RWPE1 (cell line): Measurements from ENCODE around the gene CLDN5.

ENCODE experiments used
- CTCF ChIA-PET: fragments of 350-600 bp; sonication (Branson Sonifier 250); formaldehyde crosslinking; extraction: SDS; loops from one replicate; lab custom pipeline; 2021; lab: Yijun Ruan, JAX
- POLR2A ChIA-PET: fragments of 400-600 bp; formaldehyde crosslinking; extraction: SDS; loops from one replicate; lab custom pipeline; 2020; ENCODE audit warnings: antibody characterized with exemption; ENCODE audit not compliant: low non-redundant PET; lab: Yijun Ruan, JAX
- DNase-seq: peaks from one replicate; pipeline ENCODE4 v3.0.0; 2012; ENCODE audit warnings: low spot score
- H3K27ac ChIP-seq: fragments of 450-650 bp; 2 replicates; pipeline ENCODE4 v1.5.1; 2017
- TF ChIP-seq, protein P1 (sequence below): fragments of 450-650 bp; conservative IDR thresholded peaks from 2 replicates; pipeline ENCODE4 v1.5.1; 2017; ENCODE audit warnings: low read depth, mild to moderate bottlenecking

CLDN5 gene

DNA sequence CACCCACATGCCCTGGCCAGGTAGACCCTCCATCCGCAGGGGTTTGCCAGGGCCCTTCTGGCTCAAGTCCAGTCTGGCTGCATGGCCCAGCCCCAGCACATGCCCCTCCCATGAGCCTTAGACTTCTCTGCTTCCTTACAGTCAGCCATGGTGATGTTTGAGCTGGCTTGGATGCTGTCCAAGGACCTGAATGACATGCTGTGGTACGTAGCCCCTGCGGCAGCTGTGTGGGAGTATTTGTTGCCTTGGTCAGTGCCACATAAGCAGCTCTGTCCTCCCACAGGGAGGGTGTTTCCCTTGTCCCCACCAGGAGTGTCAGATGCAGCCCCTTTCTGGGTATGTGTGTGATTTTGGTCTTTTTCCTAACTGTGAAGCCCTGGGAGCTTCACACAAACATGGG is 27.0 kb downstream of the CLDN5 start:
- TF ChIP-seq, protein P1, sequence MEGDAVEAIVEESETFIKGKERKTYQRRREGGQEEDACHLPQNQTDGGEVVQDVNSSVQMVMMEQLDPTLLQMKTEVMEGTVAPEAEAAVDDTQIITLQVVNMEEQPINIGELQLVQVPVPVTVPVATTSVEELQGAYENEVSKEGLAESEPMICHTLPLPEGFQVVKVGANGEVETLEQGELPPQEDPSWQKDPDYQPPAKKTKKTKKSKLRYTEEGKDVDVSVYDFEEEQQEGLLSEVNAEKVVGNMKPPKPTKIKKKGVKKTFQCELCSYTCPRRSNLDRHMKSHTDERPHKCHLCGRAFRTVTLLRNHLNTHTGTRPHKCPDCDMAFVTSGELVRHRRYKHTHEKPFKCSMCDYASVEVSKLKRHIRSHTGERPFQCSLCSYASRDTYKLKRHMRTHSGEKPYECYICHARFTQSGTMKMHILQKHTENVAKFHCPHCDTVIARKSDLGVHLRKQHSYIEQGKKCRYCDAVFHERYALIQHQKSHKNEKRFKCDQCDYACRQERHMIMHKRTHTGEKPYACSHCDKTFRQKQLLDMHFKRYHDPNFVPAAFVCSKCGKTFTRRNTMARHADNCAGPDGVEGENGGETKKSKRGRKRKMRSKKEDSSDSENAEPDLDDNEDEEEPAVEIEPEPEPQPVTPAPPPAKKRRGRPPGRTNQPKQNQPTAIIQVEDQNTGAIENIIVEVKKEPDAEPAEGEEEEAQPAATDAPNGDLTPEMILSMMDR: no peak
- CTCF ChIA-PET: interaction anchor here (0.6 to 1.3 kb wide), 2 partner anchors 19 to 133 kb away, joined by 3 to 4 read pairs; no protein-coding TSS in a partner anchor
- POLR2A ChIA-PET: no interaction called here
- no peak overlapping the region for H3K27ac ChIP-seq
- DNase-seq: no peak

DNA sequence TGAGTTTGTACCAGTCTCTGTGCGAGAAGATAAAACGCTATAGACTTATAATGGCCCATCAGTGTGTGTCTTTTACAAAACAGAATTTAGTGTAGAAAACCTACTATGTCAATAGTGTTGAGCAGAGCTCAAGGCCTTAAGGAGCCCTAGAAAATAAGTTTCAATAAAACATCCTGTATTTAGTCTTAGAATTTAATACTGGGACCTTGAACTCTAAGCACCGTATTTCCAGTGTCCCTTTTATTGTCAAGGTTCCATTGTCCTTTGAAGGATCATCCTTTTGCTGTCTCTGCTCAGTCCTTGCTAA is 27.9 kb downstream of the CLDN5 start:
- ChIA-PET CTCF (interaction anchor here (0.6 to 1.0 kb wide), 3 partner anchors 81 to 349 kb away, joined by 3 to 4 read pairs (median 3); no protein-coding TSS in a partner anchor), POLR2A (no interaction called here)
- no peak for DNase-seq
- TF ChIP-seq, protein P1: no peak
- H3K27ac ChIP-seq: no peak overlapping the region

DNA sequence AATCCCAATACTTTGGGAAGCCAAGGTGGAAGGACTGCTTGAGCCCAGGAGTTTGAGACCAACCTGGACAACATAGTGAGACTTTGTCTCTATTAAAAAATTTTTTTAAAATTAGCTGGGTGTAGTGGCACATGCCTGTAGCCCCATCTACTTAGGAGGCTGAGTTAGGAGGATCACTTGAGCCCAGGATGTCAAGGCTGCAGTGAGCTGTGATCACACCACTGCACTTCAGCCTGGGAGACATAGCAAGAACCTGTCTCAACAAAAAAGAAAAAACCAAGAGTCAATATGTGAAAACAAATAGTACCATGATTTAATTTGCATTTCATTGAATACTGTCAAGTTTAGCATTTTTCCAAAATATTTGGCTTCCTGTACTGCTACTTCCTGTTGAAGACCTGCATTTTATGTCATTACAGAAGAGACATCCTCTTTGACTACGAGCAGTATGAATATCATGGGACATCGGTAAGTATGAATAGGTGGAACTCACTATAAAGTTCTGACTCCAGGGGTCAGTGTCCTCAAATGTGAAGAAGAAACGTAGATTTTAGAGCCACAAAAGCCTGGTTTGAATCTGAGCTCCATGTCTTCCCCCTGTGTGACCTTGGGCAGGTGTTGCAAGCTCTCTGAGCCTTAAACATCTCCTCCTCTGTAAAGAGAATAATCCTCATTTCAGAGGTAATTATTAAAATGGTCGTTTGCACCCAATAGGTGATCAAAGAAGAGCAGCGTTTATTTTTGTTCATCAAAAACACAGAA is 28.5 kb downstream of the CLDN5 start:
- H3K27ac ChIP-seq: no peak overlapping the region
- no peak for DNase-seq
- CTCF ChIA-PET: interaction anchor here (0.6 to 1.0 kb wide), 3 partner anchors 80 to 349 kb away, joined by 3 to 4 read pairs (median 3); no protein-coding TSS in a partner anchor
- POLR2A ChIA-PET: interaction anchor here (0.6 kb wide), 1 partner anchor 1061 kb away, joined by 6 read pairs; no protein-coding TSS in a partner anchor
- TF ChIP-seq, protein P1: no peak

DNA sequence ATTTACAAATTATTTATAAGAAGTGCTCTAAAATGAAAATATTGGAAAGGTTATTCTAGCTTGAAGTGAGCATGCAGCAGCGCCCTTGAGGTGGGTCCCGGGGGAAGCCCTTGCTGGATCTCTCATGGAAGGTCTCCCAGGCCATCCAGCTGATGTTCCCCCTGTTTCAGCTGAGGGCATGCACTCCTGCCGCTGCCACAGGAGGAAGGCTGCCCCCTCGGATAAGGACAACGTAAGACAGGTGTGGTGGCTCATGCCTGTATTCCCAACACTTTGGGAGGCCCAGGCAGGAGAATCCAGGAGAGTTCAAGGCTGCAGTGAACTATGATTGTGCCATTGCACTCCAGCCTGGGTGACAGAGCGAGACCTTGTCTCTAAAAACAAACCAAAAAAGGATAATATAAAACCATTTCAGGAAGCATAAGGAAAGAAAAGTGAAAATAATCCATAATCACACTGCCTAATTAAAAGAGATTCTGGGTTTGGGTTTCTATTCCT is 29.5 kb downstream of the CLDN5 start:
- POLR2A ChIA-PET: no interaction called here
- no peak overlapping the region for H3K27ac ChIP-seq
- TF ChIP-seq, protein P1: no peak
- CTCF ChIA-PET: interaction anchor here (0.6 kb wide), 1 partner anchor 11 kb away, joined by 3 read pairs; no protein-coding TSS in a partner anchor
- DNase-seq: no peak

DNA sequence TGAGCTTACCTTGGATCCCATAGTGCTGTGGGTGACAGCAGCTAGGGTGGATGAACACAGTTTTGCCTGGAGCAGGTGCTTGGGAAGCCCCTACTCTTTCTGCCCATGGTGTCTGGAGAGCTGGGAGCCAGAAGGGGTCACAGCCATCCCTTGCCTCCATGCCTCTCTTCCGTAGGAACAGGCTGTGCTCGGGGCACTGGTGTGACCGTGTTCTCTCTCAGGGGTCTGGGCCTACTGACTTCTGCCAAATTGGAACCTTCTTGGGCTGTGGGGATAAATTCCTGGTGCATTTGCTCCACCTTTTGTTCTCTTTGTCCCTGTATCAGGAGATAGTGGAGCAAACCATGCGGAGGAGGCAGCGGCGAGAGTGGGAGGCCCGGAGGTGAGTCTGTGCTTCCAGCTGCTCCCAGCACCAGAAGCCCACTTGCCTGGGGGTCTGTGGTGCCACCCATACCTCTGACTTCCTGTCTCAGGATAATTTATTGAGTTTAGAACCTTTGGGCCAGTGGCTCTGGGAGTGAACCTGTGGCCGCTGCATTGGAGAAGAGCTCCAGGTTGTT is 30.1 kb downstream of the CLDN5 start:
- DNase-seq: no peak
- POLR2A ChIA-PET: no interaction called here
- TF ChIP-seq, protein P1: no peak
- CTCF ChIA-PET: no interaction called here
- no peak overlapping the region for H3K27ac ChIP-seq

DNA sequence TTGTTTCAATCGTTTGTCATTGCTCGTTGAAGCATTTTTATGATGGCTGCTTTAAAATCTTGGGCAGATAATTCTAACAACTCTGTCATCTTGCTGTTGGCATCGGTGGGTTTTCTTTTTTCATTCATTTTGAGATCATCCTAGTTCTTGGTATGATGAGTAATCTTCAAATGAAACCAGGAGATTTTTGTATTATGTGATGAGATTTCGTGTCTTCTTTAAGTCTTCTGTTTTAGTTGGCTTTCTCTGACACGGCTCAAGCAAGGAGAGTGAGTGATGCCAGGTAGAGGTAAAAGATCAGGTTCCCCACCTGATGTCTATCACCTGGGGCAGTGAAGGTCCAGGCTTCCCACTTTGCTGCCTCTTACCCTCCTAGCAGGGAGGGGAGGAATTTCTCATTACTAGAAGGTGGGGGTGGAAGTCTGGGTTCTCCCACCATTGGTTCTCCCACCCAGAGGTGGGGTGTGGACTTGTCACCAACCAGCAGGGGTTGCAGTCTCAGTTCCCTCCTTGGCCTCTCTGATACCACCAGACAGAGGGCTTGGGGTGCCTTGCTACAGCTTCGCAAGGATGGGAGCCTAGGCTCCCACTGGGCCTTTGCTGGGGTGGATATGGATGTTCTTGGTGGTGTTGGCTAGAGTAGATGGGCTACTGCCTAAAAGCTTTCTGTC is 31.6 kb downstream of the CLDN5 start:
- no peak overlapping the region for H3K27ac ChIP-seq
- CTCF ChIA-PET: no interaction called here
- TF ChIP-seq, protein P1: no peak
- POLR2A ChIA-PET: no interaction called here
- no peak for DNase-seq
